Chondrocyte (in vitro differentiated cells): Measurements from ENCODE around the gene TMEM92. TPM values are rescaled to one million over a fixed set of nuclear protein-coding genes. Genes with fewer than 3 reads are reported as not detected.

ENCODE experiments used
- DNase-seq: peaks from one replicate; pipeline ENCODE4 v3.0.0; 2021; ENCODE audit warnings: mixed read lengths, low spot score
- H3K27ac Mint-ChIP-seq: one replicate; pipeline ENCODE4 v1.8.0; 2021; ENCODE audit warnings: mild to moderate bottlenecking, moderate library complexity, mixed read lengths; ENCODE audit not compliant: unreplicated experiment
- H3K27me3 Mint-ChIP-seq: 2 replicates; pipeline ENCODE4 v1.8.0; 2021; ENCODE audit warnings: low read depth, mixed read lengths
- H3K36me3 Mint-ChIP-seq: 2 replicates; pipeline ENCODE4 v1.8.0; 2021; ENCODE audit warnings: low read depth, mixed read lengths
- H3K4me1 Mint-ChIP-seq: 2 replicates; pipeline ENCODE4 v1.8.0; 2021; ENCODE audit warnings: low read depth, mild to moderate bottlenecking, mixed read lengths
- H3K4me3 Mint-ChIP-seq: one replicate; pipeline ENCODE4 v1.8.0; 2021; ENCODE audit warnings: mild to moderate bottlenecking, moderate library complexity, mixed read lengths; ENCODE audit not compliant: unreplicated experiment
- H3K9me3 Mint-ChIP-seq: 2 replicates; pipeline ENCODE4 v1.8.0; 2021; ENCODE audit warnings: low read depth, mixed read lengths
- CTCF ChIP-seq: fragments of 200-600 bp; sonication (generic); IDR thresholded peaks from 2 replicates; pipeline ENCODE4 v1.5.0; 2021; ENCODE audit warnings: antibody characterized with exemption, mild to moderate bottlenecking, moderate library complexity
- total RNA-seq: library from RNA; stranded (reverse); gene quantifications from 3 replicates; pipeline ENCODE4 v1.2.1, GENCODE V29; 2021

TMEM92 gene
- total RNA-seq, 1 donor from 2014 or later, result 1.6 TPM

DNA sequence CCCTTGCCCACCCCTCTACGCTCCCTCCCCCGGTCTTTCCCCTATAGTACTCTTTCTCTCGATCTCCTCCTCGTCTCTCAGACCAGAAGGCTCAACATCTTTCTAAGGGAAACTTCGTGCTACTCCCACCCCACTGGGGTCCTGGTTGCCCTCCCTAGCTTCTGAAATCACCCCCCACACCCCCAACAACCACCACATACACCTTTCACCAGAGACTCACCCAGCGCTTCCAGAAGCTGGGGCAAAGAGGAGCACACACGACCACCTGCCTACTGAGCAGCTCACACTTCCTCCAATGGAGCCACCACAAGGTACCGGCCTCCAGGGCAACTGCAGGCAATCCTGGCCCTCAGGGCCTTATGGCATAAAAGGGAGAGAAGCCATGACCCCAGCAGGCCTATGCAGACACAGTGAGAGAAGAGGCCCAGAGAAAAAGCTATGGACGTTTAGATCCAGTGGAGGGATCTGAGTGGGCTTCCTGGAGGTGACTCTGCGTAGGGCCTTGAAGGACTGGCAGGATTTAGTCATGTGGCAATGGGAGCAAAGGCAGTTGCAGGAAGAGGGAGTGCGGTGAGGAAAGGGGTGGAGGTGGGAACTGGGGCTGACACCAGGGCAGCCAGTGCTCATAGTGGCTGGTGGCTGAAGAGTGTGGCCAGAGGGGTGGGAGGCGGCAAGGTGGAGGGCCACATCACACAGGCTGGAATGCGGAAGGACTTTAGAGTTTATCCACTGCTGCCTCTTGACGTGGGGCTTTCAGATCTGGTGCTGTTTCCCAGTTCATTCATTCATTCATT is 12.1 kb upstream of the TMEM92 start:
- no peaks in the 10 kb centered on the region for H3K27me3 Mint-ChIP-seq
- H3K4me1 Mint-ChIP-seq, result peaks cover 93% of the 10 kb centered on the region

GRCh38 chr17:50263331-50264262 is 10.7 kb upstream of the TMEM92 start:
- no peaks in the 10 kb centered on the region for H3K27me3 Mint-ChIP-seq
- TF ChIP-seq CTCF, result peak; percentile 27
- H3K27ac Mint-ChIP-seq, result peak overlapping the region; percentile 78
- peak; percentile 55 for DNase-seq
- H3K4me1 Mint-ChIP-seq, result peaks cover 95% of the 10 kb centered on the region
- no peaks in the 10 kb centered on the region for H3K9me3 Mint-ChIP-seq
- H3K4me3 Mint-ChIP-seq, result peak overlapping the region; percentile 54
- H3K36me3 Mint-ChIP-seq, result no peaks in the 10 kb centered on the region

More for the DNA sequence above, 12.1 kb upstream of the TMEM92 start:
- no peak for DNase-seq
- Mint-ChIP-seq H3K9me3 (no peaks in the 10 kb centered on the region), H3K4me3 (no peak overlapping the region), H3K27ac (peak overlapping the region; percentile 32), H3K36me3 (no peaks in the 10 kb centered on the region)
- TF ChIP-seq CTCF, result no peak

DNA sequence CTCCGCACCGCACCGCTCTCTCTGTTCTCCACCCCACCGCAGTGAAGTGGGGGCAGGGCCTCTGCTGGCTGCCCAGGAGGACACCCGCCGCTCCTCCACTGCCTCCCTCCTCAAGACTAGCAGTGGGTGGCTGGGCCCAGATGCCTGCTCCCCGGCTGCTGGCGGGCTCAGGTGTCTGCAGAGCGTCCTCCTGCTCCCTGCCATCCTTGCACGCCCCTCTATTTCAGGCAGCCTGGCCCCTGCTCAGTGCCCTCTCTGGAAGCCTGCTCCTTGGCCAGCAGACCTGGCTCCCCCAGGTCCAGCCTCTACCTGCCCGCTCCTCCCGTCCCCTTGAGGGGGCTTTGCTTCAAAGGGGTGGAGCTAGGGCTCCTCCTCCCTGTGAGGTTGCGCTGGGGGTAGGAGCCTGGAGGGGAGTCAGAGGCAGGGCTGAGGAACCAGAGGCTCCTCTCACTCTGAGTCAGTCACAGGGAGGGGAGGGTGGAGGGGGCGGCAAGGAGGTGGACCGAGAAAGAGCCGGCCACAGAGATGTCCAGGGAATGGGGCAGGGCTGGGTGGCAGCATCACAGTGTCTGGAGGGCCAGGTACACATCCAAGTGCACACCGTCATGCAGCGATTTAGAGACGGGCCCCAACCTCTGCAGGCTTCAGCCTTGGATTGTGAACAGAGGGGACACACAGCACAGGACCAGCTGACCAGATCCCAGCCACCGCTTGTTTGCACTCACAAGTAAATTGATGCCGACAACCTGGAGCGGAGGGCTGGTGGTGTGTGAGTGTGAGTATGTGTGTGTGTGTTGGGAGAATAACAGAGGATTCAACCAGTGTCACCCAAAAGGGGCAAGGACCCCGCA is 9.8 kb upstream of the TMEM92 start:
- H3K9me3 Mint-ChIP-seq, result no peaks in the 10 kb centered on the region
- peak overlapping the region; percentile 78 for H3K27ac Mint-ChIP-seq
- no peak for TF ChIP-seq CTCF
- H3K27me3 Mint-ChIP-seq, result no peaks in the 10 kb centered on the region
- H3K4me1 Mint-ChIP-seq, result peaks cover 97% of the 10 kb centered on the region
- H3K36me3 Mint-ChIP-seq, result no peaks in the 10 kb centered on the region
- DNase-seq, result peak; percentile 94
- peak overlapping the region; percentile 53 for H3K4me3 Mint-ChIP-seq

GRCh38 chr17:50265212-50265611 is 9.1 kb upstream of the TMEM92 start:
- Mint-ChIP-seq H3K36me3 (no peaks in the 10 kb centered on the region), H3K27me3 (no peaks in the 10 kb centered on the region), H3K27ac (peak overlapping the region; percentile 41), H3K4me3 (peak overlapping the region; percentile 22), H3K9me3 (no peaks in the 10 kb centered on the region), H3K4me1 (peaks cover 97% of the 10 kb centered on the region)
- DNase-seq, result peak; percentile 88
- TF ChIP-seq CTCF, result no peak
